Loucy (cell line): ENCODE measurements around the gene ITPKB.

Experiments used
- H2AFZ ChIP-seq: fragments of 200-600 bp; sonication (generic); 2 replicates; pipeline ENCODE4 v1.6.0; 2016; ENCODE audit warnings: antibody characterized with exemption, mild to moderate bottlenecking, low read length, moderate library complexity
- H3F3A ChIP-seq: fragments of 200-600 bp; 2 replicates; pipeline ENCODE4 v1.6.0; 2016; ENCODE audit warnings: antibody characterized with exemption, low read depth, mild to moderate bottlenecking
- H3K27me3 ChIP-seq: fragments of 200-600 bp; sonication (generic); 2 replicates; pipeline ENCODE4 v1.6.1; 2014; ENCODE audit warnings: low read length, mild to moderate bottlenecking; ENCODE audit not compliant: insufficient read depth, poor library complexity, severe bottlenecking
- H3K36me3 ChIP-seq: fragments of 200-600 bp; sonication (generic); 2 replicates; pipeline ENCODE4 v1.6.1; 2016; ENCODE audit warnings: low read length; ENCODE audit not compliant: insufficient read depth
- H3K4me1 ChIP-seq: fragments of 200-600 bp; sonication (generic); 2 replicates; pipeline ENCODE4 v1.5.1; 2014; ENCODE audit warnings: low read length, mild to moderate bottlenecking; ENCODE audit not compliant: insufficient read depth, poor library complexity, severe bottlenecking
- H3K4me2 ChIP-seq: fragments of 200-600 bp; sonication (generic); 2 replicates; pipeline ENCODE4 v1.6.0; 2014; ENCODE audit warnings: antibody characterized with exemption, low read length, low read depth, mild to moderate bottlenecking; ENCODE audit not compliant: poor library complexity, severe bottlenecking
- H3K4me3 ChIP-seq: fragments of 200-600 bp; sonication (generic); 2 replicates; pipeline ENCODE4 v1.5.1; 2014; ENCODE audit warnings: low read length, mild to moderate bottlenecking, mixed read lengths; ENCODE audit not compliant: poor library complexity, severe bottlenecking
- H3K79me2 ChIP-seq: fragments of 200-600 bp; sonication (generic); 2 replicates; pipeline ENCODE4 v1.6.1; 2014; ENCODE audit warnings: low read length; ENCODE audit not compliant: insufficient read depth
- H3K9ac ChIP-seq: fragments of 200-600 bp; sonication (generic); 2 replicates; pipeline ENCODE4 v1.6.0; 2014; ENCODE audit warnings: mild to moderate bottlenecking, low read depth, low read length, moderate library complexity; ENCODE audit not compliant: poor library complexity, severe bottlenecking
- H3K9me2 ChIP-seq: fragments of 200-600 bp; sonication (generic); replicated peaks from 2 replicates; pipeline ENCODE4 v1.6.1; 2016; ENCODE audit warnings: low read depth, low read length, mixed read lengths
- H3K9me3 ChIP-seq: fragments of 200-600 bp; sonication (generic); 2 replicates; pipeline ENCODE4 v1.6.1; 2014; ENCODE audit warnings: mild to moderate bottlenecking, antibody characterized with exemption, low read length, low read depth; ENCODE audit not compliant: insufficient read depth
- H4K20me1 ChIP-seq: fragments of 200-600 bp; sonication (generic); 2 replicates; pipeline ENCODE4 v1.6.0; 2014; ENCODE audit warnings: antibody characterized with exemption, low read length, mild to moderate bottlenecking; ENCODE audit not compliant: insufficient read depth, poor library complexity, severe bottlenecking
- CTCF ChIP-seq: fragments of 200-600 bp; sonication (generic); conservative IDR thresholded peaks from 2 replicates; pipeline ENCODE4 v1.5.1; 2014; ENCODE audit warnings: mild to moderate bottlenecking, antibody characterized with exemption, low read length
- EZH2phosphoT487 ChIP-seq: fragments of 200-600 bp; IDR thresholded peaks from 2 replicates; pipeline ENCODE4 v1.6.1; 2018; ENCODE audit warnings: antibody characterized with exemption, mild to moderate bottlenecking, moderate library complexity, borderline replicate concordance

The ITPKB gene

GRCh38 chr1:226652613-226653012 lies 86.5 kb downstream of the ITPKB start:
- H3K9me3 ChIP-seq = no peaks in the 10 kb centered on the region
- no peak overlapping the region for H2AFZ ChIP-seq
- no peaks in the 10 kb centered on the region for H3K27me3 ChIP-seq
- no peak overlapping the region for H3K4me3 ChIP-seq
- H3K4me1 ChIP-seq = peaks cover 47% of the 10 kb centered on the region
- no peak overlapping the region for H3K9ac ChIP-seq
- H4K20me1 ChIP-seq = no peaks in the 10 kb centered on the region
- H3K79me2 ChIP-seq = peaks cover 12% of the 10 kb centered on the region
- no peak for TF ChIP-seq EZH2phosphoT487
- TF ChIP-seq CTCF = no peak
- peaks cover 18% of the 10 kb centered on the region; the same call in 1 of the 2 replicates for H3K36me3 ChIP-seq
- no peaks in the 10 kb centered on the region for H3K9me2 ChIP-seq
- H3K4me2 ChIP-seq = no peak overlapping the region
- no peaks in the 10 kb centered on the region for H3F3A ChIP-seq

GRCh38 chr1:226651732-226652105 lies 87.4 kb downstream of the ITPKB start:
- Histone ChIP-seq H3K9ac (no peak overlapping the region), H3F3A (no peaks in the 10 kb centered on the region), H3K27me3 (no peaks in the 10 kb centered on the region), H3K36me3 (peaks cover 26% of the 10 kb centered on the region; the same call in 1 of the 2 replicates), H3K4me2 (no peak overlapping the region), H3K4me3 (no peak overlapping the region), H3K4me1 (peaks cover 43% of the 10 kb centered on the region), H2AFZ (no peak overlapping the region), H3K9me3 (no peaks in the 10 kb centered on the region), H3K9me2 (no peaks in the 10 kb centered on the region), H4K20me1 (no peaks in the 10 kb centered on the region), H3K79me2 (peaks cover 12% of the 10 kb centered on the region)
- TF ChIP-seq CTCF (no peak), EZH2phosphoT487 (no peak)

- no peaks in the 10 kb centered on the region for H3K27me3 ChIP-seq
- peaks cover 32% of the 10 kb centered on the region; the same call in 1 of the 2 replicates for H3K36me3 ChIP-seq
- H3K9me2 ChIP-seq = no peaks in the 10 kb centered on the region
- H3K9me3 ChIP-seq = no peaks in the 10 kb centered on the region
- no peak overlapping the region for H2AFZ ChIP-seq
- no peaks in the 10 kb centered on the region for H3F3A ChIP-seq
- peaks cover 38% of the 10 kb centered on the region for H3K4me1 ChIP-seq
- H3K9ac ChIP-seq = no peak overlapping the region
- H3K4me2 ChIP-seq = no peak overlapping the region
- TF ChIP-seq EZH2phosphoT487 (no peak), CTCF (no peak)
- H3K4me3 ChIP-seq = no peak overlapping the region
- H3K79me2 ChIP-seq = peaks cover 12% of the 10 kb centered on the region
- H4K20me1 ChIP-seq = no peaks in the 10 kb centered on the region
These were observed 87.9 kb downstream of the ITPKB start for GRCh38 chr1:226651041-226651731.
